SK-N-SH (cell line): Measurements from ENCODE around the gene MAPK11. TPM values are rescaled to one million over a fixed set of nuclear protein-coding genes. Genes with fewer than 3 reads are reported as not detected.
A peak's percentile ranks its signal among the peaks of the same experiment; 100 is the strongest.

ENCODE experiments used
- CTCF ChIA-PET: fragments of 300-600, 350-600 bp; formaldehyde crosslinking; extraction: SDS; loops from one replicate; lab custom pipeline; 2021; lab: Yijun Ruan, JAX
- POLR2A ChIA-PET: fragments of 350-600 bp; sonication (Branson Sonifier 250); formaldehyde crosslinking; extraction: SDS; loops from one replicate; lab custom pipeline; 2020; ENCODE audit warnings: antibody characterized with exemption, inconsistent platforms; lab: Yijun Ruan, JAX
- DNase-seq: peaks from one replicate; pipeline ENCODE4 v3.0.0; 2012
- H2AFZ ChIP-seq: fragments of 200-600 bp; sonication (generic); 2 replicates; pipeline ENCODE4 v1.8.1; 2016; ENCODE audit warnings: antibody characterized with exemption, mild to moderate bottlenecking, low read depth
- H3F3A ChIP-seq: fragments of 200-600 bp; sonication (generic); replicated peaks from 2 replicates; pipeline ENCODE3; 2016; ENCODE audit warnings: antibody characterized with exemption, mild to moderate bottlenecking; ENCODE audit not compliant: insufficient read depth
- H3K27ac ChIP-seq, 2 experiments: fragments of 200-500 bp in 1 of 2; fragments of 200-600 bp in 1 of 2; sonication (Bioruptor generic) in 1 of 2; sonication (generic), shearing (Covaris generic) in 1 of 2; 2 replicates each; pipeline versions ENCODE4 v1.5.1 to v1.6.1; 2014 to 2016; ENCODE audit warnings: low read depth in 2 of 2, inconsistent platforms in 1 of 2, low read length in 1 of 2, mild to moderate bottlenecking in 1 of 2, mixed read lengths in 1 of 2
- H3K27me3 ChIP-seq: fragments of 200-600 bp; sonication (generic), shearing (Covaris generic); 2 replicates; pipeline ENCODE4 v1.6.1; 2016; ENCODE audit warnings: mixed run types; ENCODE audit not compliant: insufficient read depth
- H3K36me3 ChIP-seq, 2 experiments: fragments of 200-500 bp in 1 of 2; fragments of 200-600 bp in 1 of 2; sonication (Bioruptor generic) in 1 of 2; sonication (generic) in 1 of 2; replicated peaks in 1 of 2; 2 replicates each; pipeline versions ENCODE3 to v1.5.1; 2014 to 2016; ENCODE audit warnings: low read length in 1 of 2, mild to moderate bottlenecking in 1 of 2; ENCODE audit not compliant: insufficient read depth in 2 of 2, control insufficient read depth in 1 of 2
- H3K4me1 ChIP-seq, 2 experiments: fragments of 200-500 bp in 1 of 2; fragments of 200-600 bp in 1 of 2; sonication (Bioruptor generic) in 1 of 2; sonication (generic), shearing (Covaris generic) in 1 of 2; 2 replicates each; pipeline versions ENCODE4 v1.5.1 to v1.6.1; 2014 to 2016; ENCODE audit warnings: low read depth in 1 of 2, low read length in 1 of 2, mixed run types in 1 of 2; ENCODE audit not compliant: insufficient read depth in 2 of 2, control insufficient read depth in 1 of 2
- H3K4me2 ChIP-seq: fragments of 200-600 bp; sonication (generic), shearing (Covaris generic); 2 replicates; pipeline ENCODE4 v1.6.1; 2017; ENCODE audit warnings: mixed run types
- H3K4me3 ChIP-seq, 2 experiments: fragments of 200-500 bp in 1 of 2; fragments of 200-600 bp in 1 of 2; sonication (Bioruptor generic) in 1 of 2; sonication (generic), shearing (Covaris generic) in 1 of 2; 2 replicates each; pipeline versions ENCODE4 v1.5.1 to v1.8.1; 2014 to 2016; ENCODE audit warnings: low read depth in 2 of 2, inconsistent platforms in 1 of 2, low read length in 1 of 2, mild to moderate bottlenecking in 1 of 2, mixed read lengths in 1 of 2, moderate library complexity in 1 of 2
- H3K79me2 ChIP-seq: fragments of 200-600 bp; sonication (generic); 2 replicates; pipeline ENCODE4 v1.8.1; 2017; ENCODE audit warnings: mild to moderate bottlenecking; ENCODE audit not compliant: insufficient read depth
- H3K9ac ChIP-seq: fragments of 200-600 bp; sonication (generic); 2 replicates; pipeline ENCODE4 v1.6.1; 2017; ENCODE audit warnings: mixed run types
- H3K9me2 ChIP-seq: fragments of 200-600 bp; sonication (generic); 2 replicates; pipeline ENCODE4 v1.6.1; 2017; ENCODE audit warnings: mixed run types
- H3K9me3 ChIP-seq: fragments of 200-600 bp; sonication (generic); 2 replicates; pipeline ENCODE4 v1.6.1; 2017; ENCODE audit warnings: mixed run types, mild to moderate bottlenecking, moderate library complexity
- H4K20me1 ChIP-seq: fragments of 200-600 bp; sonication (generic); 2 replicates; pipeline ENCODE4 v1.6.1; 2017; ENCODE audit warnings: mild to moderate bottlenecking, mixed run types; ENCODE audit not compliant: insufficient read depth
- ELF1 ChIP-seq: IDR thresholded peaks from 2 replicates; pipeline ENCODE4 v1.4.0; 2012
- EZH2phosphoT487 ChIP-seq: fragments of 200-600 bp; sonication (generic); IDR thresholded peaks from 2 replicates; pipeline ENCODE4 v1.6.1; 2017; ENCODE audit warnings: low read depth, mixed run types, mild to moderate bottlenecking, antibody characterized with exemption, moderate library complexity, borderline replicate concordance
- FOXJ3 ChIP-seq: sonication (generic); formaldehyde crosslinking; IDR thresholded peaks from 2 replicates; pipeline ENCODE4 v1.5.1; 2020; ENCODE audit warnings: mild to moderate bottlenecking, missing genetic modification reagents
- GABPA ChIP-seq: IDR thresholded peaks from 2 replicates; pipeline ENCODE4 v1.4.0; 2012; ENCODE audit warnings: low read depth, mild to moderate bottlenecking
- MEF2A ChIP-seq: IDR thresholded peaks from 2 replicates; pipeline ENCODE4 v1.4.0; 2012; ENCODE audit warnings: low read depth, borderline replicate concordance
- MXI1 ChIP-seq: IDR thresholded peaks from 2 replicates; pipeline ENCODE4 v1.6.1; 2012; ENCODE audit warnings: mild to moderate bottlenecking, low read depth, low read length, improper control_type of control experiment
- NRF1 ChIP-seq: IDR thresholded peaks from 2 replicates; pipeline ENCODE4 v1.6.1; 2012; ENCODE audit warnings: low read depth, mild to moderate bottlenecking, low read length
- TAF1 ChIP-seq: IDR thresholded peaks from 2 replicates; pipeline ENCODE4 v1.6.1; 2012; ENCODE audit warnings: low read depth, mild to moderate bottlenecking, low read length, moderate library complexity, borderline replicate concordance
- TEAD4 ChIP-seq: IDR thresholded peaks from 2 replicates; pipeline ENCODE4 v1.4.0; 2012; ENCODE audit warnings: mild to moderate bottlenecking, borderline replicate concordance; ENCODE audit not compliant: insufficient read depth
- USF1 ChIP-seq: IDR thresholded peaks from 2 replicates; pipeline ENCODE4 v1.4.0; 2012; ENCODE audit warnings: low read depth, borderline replicate concordance
- USF2 ChIP-seq: fragments of 150-350 bp; IDR thresholded peaks from 2 replicates; pipeline ENCODE4 v1.6.1; 2017; ENCODE audit warnings: antibody characterized with exemption, low read length, low read depth, borderline replicate concordance
- YY1 ChIP-seq: IDR thresholded peaks from 2 replicates; pipeline ENCODE4 v1.4.0; 2012; ENCODE audit warnings: low read depth, mild to moderate bottlenecking
- ZBTB33 ChIP-seq: IDR thresholded peaks from 2 replicates; pipeline ENCODE4 v1.4.0; 2012; ENCODE audit warnings: low read depth, borderline replicate concordance
- WGBS: methylation state at CpG from one replicate; pipeline ENCODE4 v1.1.6; 2017; ENCODE audit warnings: low lambda C conversion rate; 5-methylcytosine and 5-hydroxymethylcytosine counted together
- polyA plus RNA-seq, 3 experiments: library from polyadenylated mRNA; depleted of rRNA; stranded (reverse); fragments of >200 nt; gene quantifications; 2 replicates each; pipeline ENCODE4 v1.2.3, GENCODE V29; 2012
- TF ChIP-seq, protein P1 (sequence below): IDR thresholded peaks from 2 replicates; pipeline ENCODE4; 2012

The MAPK11 gene
- polyA plus RNA-seq, 1 of the 3 experiments (the other 2 are of a cell fraction): 36.0 TPM

GRCh38 chr22:50300620-50301257 is 30.6 kb upstream of the MAPK11 start:
- Histone ChIP-seq H3K9me2 (no peaks in the 10 kb centered on the region), H3K79me2 (peaks cover 99% of the 10 kb centered on the region), H3K27ac (peak overlapping the region in 1 of 2 experiments; percentile 95; a peak in 1 of 4 replicates), H3K27me3 (no peaks in the 10 kb centered on the region), H3K4me3 (no peak overlapping the region), H2AFZ (no peak overlapping the region), H3K4me2 (no peak overlapping the region), H3K4me1 (peaks cover 41 to 52% of the 10 kb centered on the region in 2 experiments; a peak in 3 of 4 replicates), H3K36me3 (peaks cover 3 to 11% of the 10 kb centered on the region in 2 experiments), H3F3A (peaks cover 6% of the 10 kb centered on the region), H3K9ac (no peak overlapping the region), H4K20me1 (peaks cover 81% of the 10 kb centered on the region), H3K9me3 (no peaks in the 10 kb centered on the region)
- DNase-seq: no peak
- POLR2A ChIA-PET: interaction anchor here (0.9 to 1.2 kb wide), 2 partner anchors 20 to 29 kb away, joined by 3 read pairs; no protein-coding TSS in a partner anchor
- 89% methylated on average over 10 of the region's 14 CpGs for WGBS
- CTCF ChIA-PET: interaction anchor here (0.6 to 3.4 kb wide), 8 partner anchors 24 to 160 kb away, joined by 3 to 19 read pairs (median 4); partner anchors contain the start of gene HDAC10
- TF ChIP-seq GABPA (no peak), ZBTB33 (no peak), EZH2phosphoT487 (no peak), USF2 (no peak)

DNA sequence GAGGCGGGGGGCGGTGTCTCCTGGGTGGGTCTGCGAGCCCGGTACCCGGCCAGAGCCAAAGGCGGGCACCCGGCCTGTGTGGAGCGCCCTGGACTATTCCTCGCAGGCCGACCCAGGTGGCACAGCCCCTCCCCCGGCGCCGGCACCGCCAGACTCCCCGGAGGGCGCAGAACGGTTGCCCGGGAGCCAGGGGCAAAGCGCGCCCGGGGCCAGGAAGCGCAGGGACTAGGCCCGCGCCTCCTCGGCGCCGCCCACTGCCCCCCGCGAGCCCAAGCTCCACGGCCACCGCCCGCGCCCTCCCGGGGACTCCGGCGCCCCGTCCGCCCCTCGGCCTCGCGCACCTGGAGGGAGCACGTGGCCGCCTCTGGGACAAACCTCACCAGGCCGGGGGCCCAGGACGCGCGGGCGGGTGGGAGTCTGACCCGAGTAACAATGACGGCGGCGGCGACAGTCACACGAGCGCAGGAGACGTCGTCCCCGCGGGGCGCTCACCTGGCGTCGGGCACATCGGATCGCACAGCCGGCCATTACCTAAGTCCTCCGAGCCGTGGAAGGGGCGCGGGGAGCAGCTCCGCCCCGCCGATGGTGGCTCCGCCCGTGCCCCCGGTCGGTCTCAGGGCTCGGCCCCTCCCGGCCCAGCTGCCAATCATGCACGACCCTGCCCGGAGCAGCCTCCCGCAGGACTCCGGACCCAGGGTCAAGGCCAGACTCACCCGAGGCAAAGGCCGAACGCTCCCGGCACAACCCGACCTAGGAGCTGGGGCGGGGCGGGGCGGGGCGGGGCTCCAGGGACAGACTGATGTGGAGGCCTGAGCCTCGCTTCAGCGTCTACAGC is 29.8 kb upstream of the MAPK11 start:
- Histone ChIP-seq H3K4me3 (no peak overlapping the region), H3F3A (peaks cover 5% of the 10 kb centered on the region), H2AFZ (no peak overlapping the region), H3K36me3 (peaks cover 0 to 11% of the 10 kb centered on the region in 2 experiments), H3K4me2 (no peak overlapping the region), H3K27ac (no peak overlapping the region; a peak in 1 of 4 replicates), H3K9ac (no peak overlapping the region), H3K79me2 (peaks cover 99% of the 10 kb centered on the region), H3K9me3 (no peaks in the 10 kb centered on the region), H3K27me3 (no peaks in the 10 kb centered on the region), H4K20me1 (peaks cover 88% of the 10 kb centered on the region), H3K4me1 (peaks cover 34 to 44% of the 10 kb centered on the region in 2 experiments; a peak in 3 of 4 replicates), H3K9me2 (no peaks in the 10 kb centered on the region)
- CTCF ChIA-PET: interaction anchor here (0.6 to 3.4 kb wide), 8 partner anchors 24 to 159 kb away, joined by 3 to 19 read pairs (median 4); partner anchors contain the start of gene HDAC10
- DNase-seq: no peak
- POLR2A ChIA-PET: no interaction called here
- 95% methylated on average over 42 of the region's 93 CpGs for WGBS
- TF ChIP-seq MEF2A (no peak), YY1 (no peak), ZBTB33 (no peak), ELF1 (no peak), EZH2phosphoT487 (no peak), MXI1 (no peak), FOXJ3 (CRISPR knock-in tag) (no peak), TAF1 (no peak), TEAD4 (no peak), USF2 (no peak), GABPA (no peak), NRF1 (no peak), USF1 (no peak)
- TF ChIP-seq, protein P1, sequence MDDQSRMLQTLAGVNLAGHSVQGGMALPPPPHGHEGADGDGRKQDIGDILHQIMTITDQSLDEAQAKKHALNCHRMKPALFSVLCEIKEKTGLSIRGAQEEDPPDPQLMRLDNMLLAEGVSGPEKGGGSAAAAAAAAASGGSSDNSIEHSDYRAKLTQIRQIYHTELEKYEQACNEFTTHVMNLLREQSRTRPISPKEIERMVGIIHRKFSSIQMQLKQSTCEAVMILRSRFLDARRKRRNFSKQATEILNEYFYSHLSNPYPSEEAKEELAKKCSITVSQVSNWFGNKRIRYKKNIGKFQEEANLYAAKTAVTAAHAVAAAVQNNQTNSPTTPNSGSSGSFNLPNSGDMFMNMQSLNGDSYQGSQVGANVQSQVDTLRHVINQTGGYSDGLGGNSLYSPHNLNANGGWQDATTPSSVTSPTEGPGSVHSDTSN: no peak
